ENCODE measurements around the gene PTAFR.

- no peak for TF ChIP-seq POLR2A (IDR thresholded peaks at IDR 0.05; ENCODE audit: extremely low read depth, insufficient read length)
- TF ChIP-seq CTCF (IDR thresholded peaks at IDR 0.05; ENCODE audit: low read depth, low read length): no peak
- TF ChIP-seq MAX (IDR thresholded peaks at IDR 0.05; ENCODE audit: low read depth, low read length): no peak
- TF ChIP-seq MYC (IDR thresholded peaks at IDR 0.05; ENCODE audit: low read depth, low read length): no peak
These were observed 18.0 kb upstream of the PTAFR start for GRCh38 chr1:28194326-28195035.
